HepG2 (cell line): Measurements from ENCODE around the gene CALM1.

Source experiments
- MYC ChIP-seq: sonication (generic); formaldehyde crosslinking; IDR thresholded peaks from 2 replicates; pipeline ENCODE4 v1.9.0; 2021; ENCODE audit warnings: missing genetic modification reagents, borderline replicate concordance
- POLR2AphosphoS5 ChIP-seq: IDR thresholded peaks from 2 replicates; pipeline ENCODE4 v1.6.1; 2012; ENCODE audit warnings: low read depth, low read length
- RBM39 ChIP-seq: fragments of 200-400 bp; formaldehyde crosslinking; IDR thresholded peaks from one replicate; pipeline ENCODE4 v1.6.1; 2018; ENCODE audit warnings: antibody characterized with exemption, mild to moderate bottlenecking, low read depth, low read length; ENCODE audit not compliant: poor library complexity, severe bottlenecking
- RFX5 ChIP-seq: IDR thresholded peaks from 2 replicates; pipeline ENCODE4 v1.6.1; 2011; ENCODE audit warnings: low read depth, low read length, improper control_type of control experiment
- ZBTB7A ChIP-seq: sonication (generic); formaldehyde crosslinking; IDR thresholded peaks from 2 replicates; pipeline ENCODE4 v1.8.0; 2022; ENCODE audit warnings: mild to moderate bottlenecking, missing genetic modification reagents
- ZKSCAN1 ChIP-seq: fragments of 150-350 bp; IDR thresholded peaks from 2 replicates; pipeline ENCODE4 v1.6.1; 2014; ENCODE audit warnings: low read length
- TF ChIP-seq, protein P1 (sequence below): sonication (generic); formaldehyde crosslinking; conservative IDR thresholded peaks from 2 replicates; pipeline ENCODE4 v1.4.0; 2020; ENCODE audit warnings: missing genetic modification reagents
- TF ChIP-seq, protein P2 (sequence below): sonication (generic); formaldehyde crosslinking; IDR thresholded peaks from 2 replicates; pipeline ENCODE4 v1.4.0; 2020; ENCODE audit warnings: missing genetic modification reagents
- TF ChIP-seq, protein P3 (sequence below), 2 experiments: fragments of 450-650 bp in 1 of 2; sonication (generic) in 1 of 2; formaldehyde crosslinking in 1 of 2; IDR thresholded peaks; 2 replicates each; pipeline versions ENCODE4 v1.6.1 to v1.8.0; 2016 to 2022; ENCODE audit warnings: antibody characterized with exemption in 1 of 2, mild to moderate bottlenecking in 1 of 2, missing genetic modification reagents in 1 of 2
- TF ChIP-seq, protein P4 (sequence below): sonication (generic); formaldehyde crosslinking; conservative IDR thresholded peaks from 2 replicates; pipeline ENCODE4 v1.5.0; 2020; ENCODE audit warnings: missing genetic modification reagents
- TF ChIP-seq, protein P5 (sequence below): sonication (generic); formaldehyde crosslinking; IDR thresholded peaks from 2 replicates; pipeline ENCODE4 v1.4.0; 2020; ENCODE audit warnings: missing genetic modification reagents

DNA sequence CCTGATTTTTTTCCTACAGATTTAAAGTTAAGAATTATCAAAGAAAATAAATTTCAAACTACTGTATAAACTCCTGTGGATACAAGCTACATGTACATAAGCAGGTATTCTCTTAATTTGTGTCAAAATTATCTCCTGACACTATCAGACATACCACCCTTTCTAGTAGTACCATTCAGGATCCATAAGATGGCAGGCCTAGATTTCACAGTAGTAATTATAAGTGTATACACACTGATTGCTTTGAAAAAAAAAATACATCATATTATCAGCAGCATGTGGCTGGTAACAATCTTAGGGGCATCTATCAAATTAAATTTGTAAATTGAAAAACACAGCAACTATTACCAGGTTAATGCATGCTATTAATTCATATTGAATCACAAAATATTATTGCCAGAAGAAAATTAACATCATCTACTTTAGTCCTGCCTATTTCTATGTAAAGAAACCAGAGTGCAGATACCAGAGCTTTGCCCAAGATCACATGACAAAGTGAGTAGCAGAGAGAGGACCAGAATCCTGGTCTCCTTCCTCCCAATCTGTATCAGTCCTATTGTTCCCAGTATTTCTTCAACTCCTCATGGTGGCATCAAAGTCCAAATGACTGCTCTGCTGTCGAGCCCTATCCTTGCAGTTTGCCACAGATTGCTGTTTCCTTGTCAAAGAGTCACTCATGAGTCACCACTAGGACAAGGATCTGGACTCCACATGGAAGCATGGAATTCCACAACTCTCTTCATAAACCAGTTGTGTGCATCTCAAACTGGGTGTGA lies 27.7 kb upstream of the CALM1 start:
- TF ChIP-seq MYC (CRISPR knock-in tag) (no peak), ZKSCAN1 (no peak), POLR2AphosphoS5 (no peak), RFX5 (no peak), ZBTB7A (CRISPR knock-in tag) (no peak), RBM39 (no peak)
- TF ChIP-seq, protein P1, sequence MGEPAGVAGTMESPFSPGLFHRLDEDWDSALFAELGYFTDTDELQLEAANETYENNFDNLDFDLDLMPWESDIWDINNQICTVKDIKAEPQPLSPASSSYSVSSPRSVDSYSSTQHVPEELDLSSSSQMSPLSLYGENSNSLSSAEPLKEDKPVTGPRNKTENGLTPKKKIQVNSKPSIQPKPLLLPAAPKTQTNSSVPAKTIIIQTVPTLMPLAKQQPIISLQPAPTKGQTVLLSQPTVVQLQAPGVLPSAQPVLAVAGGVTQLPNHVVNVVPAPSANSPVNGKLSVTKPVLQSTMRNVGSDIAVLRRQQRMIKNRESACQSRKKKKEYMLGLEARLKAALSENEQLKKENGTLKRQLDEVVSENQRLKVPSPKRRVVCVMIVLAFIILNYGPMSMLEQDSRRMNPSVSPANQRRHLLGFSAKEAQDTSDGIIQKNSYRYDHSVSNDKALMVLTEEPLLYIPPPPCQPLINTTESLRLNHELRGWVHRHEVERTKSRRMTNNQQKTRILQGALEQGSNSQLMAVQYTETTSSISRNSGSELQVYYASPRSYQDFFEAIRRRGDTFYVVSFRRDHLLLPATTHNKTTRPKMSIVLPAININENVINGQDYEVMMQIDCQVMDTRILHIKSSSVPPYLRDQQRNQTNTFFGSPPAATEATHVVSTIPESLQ (CRISPR knock-in tag): no peak
- TF ChIP-seq, protein P2, sequence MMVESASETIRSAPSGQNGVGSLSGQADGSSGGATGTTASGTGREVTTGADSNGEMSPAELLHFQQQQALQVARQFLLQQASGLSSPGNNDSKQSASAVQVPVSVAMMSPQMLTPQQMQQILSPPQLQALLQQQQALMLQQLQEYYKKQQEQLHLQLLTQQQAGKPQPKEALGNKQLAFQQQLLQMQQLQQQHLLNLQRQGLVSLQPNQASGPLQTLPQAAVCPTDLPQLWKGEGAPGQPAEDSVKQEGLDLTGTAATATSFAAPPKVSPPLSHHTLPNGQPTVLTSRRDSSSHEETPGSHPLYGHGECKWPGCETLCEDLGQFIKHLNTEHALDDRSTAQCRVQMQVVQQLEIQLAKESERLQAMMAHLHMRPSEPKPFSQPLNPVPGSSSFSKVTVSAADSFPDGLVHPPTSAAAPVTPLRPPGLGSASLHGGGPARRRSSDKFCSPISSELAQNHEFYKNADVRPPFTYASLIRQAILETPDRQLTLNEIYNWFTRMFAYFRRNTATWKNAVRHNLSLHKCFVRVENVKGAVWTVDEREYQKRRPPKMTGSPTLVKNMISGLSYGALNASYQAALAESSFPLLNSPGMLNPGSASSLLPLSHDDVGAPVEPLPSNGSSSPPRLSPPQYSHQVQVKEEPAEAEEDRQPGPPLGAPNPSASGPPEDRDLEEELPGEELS: no peak
- TF ChIP-seq, protein P3, sequence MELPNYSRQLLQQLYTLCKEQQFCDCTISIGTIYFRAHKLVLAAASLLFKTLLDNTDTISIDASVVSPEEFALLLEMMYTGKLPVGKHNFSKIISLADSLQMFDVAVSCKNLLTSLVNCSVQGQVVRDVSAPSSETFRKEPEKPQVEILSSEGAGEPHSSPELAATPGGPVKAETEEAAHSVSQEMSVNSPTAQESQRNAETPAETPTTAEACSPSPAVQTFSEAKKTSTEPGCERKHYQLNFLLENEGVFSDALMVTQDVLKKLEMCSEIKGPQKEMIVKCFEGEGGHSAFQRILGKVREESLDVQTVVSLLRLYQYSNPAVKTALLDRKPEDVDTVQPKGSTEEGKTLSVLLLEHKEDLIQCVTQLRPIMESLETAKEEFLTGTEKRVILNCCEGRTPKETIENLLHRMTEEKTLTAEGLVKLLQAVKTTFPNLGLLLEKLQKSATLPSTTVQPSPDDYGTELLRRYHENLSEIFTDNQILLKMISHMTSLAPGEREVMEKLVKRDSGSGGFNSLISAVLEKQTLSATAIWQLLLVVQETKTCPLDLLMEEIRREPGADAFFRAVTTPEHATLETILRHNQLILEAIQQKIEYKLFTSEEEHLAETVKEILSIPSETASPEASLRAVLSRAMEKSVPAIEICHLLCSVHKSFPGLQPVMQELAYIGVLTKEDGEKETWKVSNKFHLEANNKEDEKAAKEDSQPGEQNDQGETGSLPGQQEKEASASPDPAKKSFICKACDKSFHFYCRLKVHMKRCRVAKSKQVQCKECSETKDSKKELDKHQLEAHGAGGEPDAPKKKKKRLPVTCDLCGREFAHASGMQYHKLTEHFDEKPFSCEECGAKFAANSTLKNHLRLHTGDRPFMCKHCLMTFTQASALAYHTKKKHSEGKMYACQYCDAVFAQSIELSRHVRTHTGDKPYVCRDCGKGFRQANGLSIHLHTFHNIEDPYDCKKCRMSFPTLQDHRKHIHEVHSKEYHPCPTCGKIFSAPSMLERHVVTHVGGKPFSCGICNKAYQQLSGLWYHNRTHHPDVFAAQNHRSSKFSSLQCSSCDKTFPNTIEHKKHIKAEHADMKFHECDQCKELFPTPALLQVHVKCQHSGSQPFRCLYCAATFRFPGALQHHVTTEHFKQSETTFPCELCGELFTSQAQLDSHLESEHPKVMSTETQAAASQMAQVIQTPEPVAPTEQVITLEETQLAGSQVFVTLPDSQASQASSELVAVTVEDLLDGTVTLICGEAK (IDR thresholded peaks at IDR 0.05): no peak
- TF ChIP-seq, protein P3 (CRISPR knock-in tag; IDR thresholded peaks at IDR 0.05): no peak
- TF ChIP-seq, protein P4, sequence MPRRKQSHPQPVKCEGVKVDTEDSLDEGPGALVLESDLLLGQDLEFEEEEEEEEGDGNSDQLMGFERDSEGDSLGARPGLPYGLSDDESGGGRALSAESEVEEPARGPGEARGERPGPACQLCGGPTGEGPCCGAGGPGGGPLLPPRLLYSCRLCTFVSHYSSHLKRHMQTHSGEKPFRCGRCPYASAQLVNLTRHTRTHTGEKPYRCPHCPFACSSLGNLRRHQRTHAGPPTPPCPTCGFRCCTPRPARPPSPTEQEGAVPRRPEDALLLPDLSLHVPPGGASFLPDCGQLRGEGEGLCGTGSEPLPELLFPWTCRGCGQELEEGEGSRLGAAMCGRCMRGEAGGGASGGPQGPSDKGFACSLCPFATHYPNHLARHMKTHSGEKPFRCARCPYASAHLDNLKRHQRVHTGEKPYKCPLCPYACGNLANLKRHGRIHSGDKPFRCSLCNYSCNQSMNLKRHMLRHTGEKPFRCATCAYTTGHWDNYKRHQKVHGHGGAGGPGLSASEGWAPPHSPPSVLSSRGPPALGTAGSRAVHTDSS (CRISPR knock-in tag): no peak
- TF ChIP-seq, protein P5, sequence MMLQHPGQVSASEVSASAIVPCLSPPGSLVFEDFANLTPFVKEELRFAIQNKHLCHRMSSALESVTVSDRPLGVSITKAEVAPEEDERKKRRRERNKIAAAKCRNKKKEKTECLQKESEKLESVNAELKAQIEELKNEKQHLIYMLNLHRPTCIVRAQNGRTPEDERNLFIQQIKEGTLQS (CRISPR knock-in tag): no peak
